SK-N-SH (cell line): Measurements from ENCODE around the gene PCSK2. TPM values are rescaled to one million over a fixed set of nuclear protein-coding genes. Genes with fewer than 3 reads are reported as not detected.

Experiments
- CTCF ChIA-PET: fragments of 300-600, 350-600 bp; formaldehyde crosslinking; extraction: SDS; loops from one replicate; lab custom pipeline; 2021; lab: Yijun Ruan, JAX
- POLR2A ChIA-PET: fragments of 350-600 bp; sonication (Branson Sonifier 250); formaldehyde crosslinking; extraction: SDS; loops from one replicate; lab custom pipeline; 2020; ENCODE audit warnings: antibody characterized with exemption, inconsistent platforms; lab: Yijun Ruan, JAX
- DNase-seq: peaks from one replicate; pipeline ENCODE4 v3.0.0; 2012
- H2AFZ ChIP-seq: fragments of 200-600 bp; sonication (generic); 2 replicates; pipeline ENCODE4 v1.8.1; 2016; ENCODE audit warnings: antibody characterized with exemption, mild to moderate bottlenecking, low read depth
- H3F3A ChIP-seq: fragments of 200-600 bp; sonication (generic); replicated peaks from 2 replicates; pipeline ENCODE3; 2016; ENCODE audit warnings: antibody characterized with exemption, mild to moderate bottlenecking; ENCODE audit not compliant: insufficient read depth
- H3K27ac ChIP-seq, 2 experiments: fragments of 200-500 bp in 1 of 2; fragments of 200-600 bp in 1 of 2; sonication (Bioruptor generic) in 1 of 2; sonication (generic), shearing (Covaris generic) in 1 of 2; 2 replicates each; pipeline versions ENCODE4 v1.5.1 to v1.6.1; 2014 to 2016; ENCODE audit warnings: low read depth in 2 of 2, inconsistent platforms in 1 of 2, low read length in 1 of 2, mild to moderate bottlenecking in 1 of 2, mixed read lengths in 1 of 2
- H3K27me3 ChIP-seq: fragments of 200-600 bp; sonication (generic), shearing (Covaris generic); 2 replicates; pipeline ENCODE4 v1.6.1; 2016; ENCODE audit warnings: mixed run types; ENCODE audit not compliant: insufficient read depth
- H3K36me3 ChIP-seq, 2 experiments: fragments of 200-500 bp in 1 of 2; fragments of 200-600 bp in 1 of 2; sonication (Bioruptor generic) in 1 of 2; sonication (generic) in 1 of 2; replicated peaks in 1 of 2; 2 replicates each; pipeline versions ENCODE3 to v1.5.1; 2014 to 2016; ENCODE audit warnings: low read length in 1 of 2, mild to moderate bottlenecking in 1 of 2; ENCODE audit not compliant: insufficient read depth in 2 of 2, control insufficient read depth in 1 of 2
- H3K4me1 ChIP-seq, 2 experiments: fragments of 200-500 bp in 1 of 2; fragments of 200-600 bp in 1 of 2; sonication (Bioruptor generic) in 1 of 2; sonication (generic), shearing (Covaris generic) in 1 of 2; 2 replicates each; pipeline versions ENCODE4 v1.5.1 to v1.6.1; 2014 to 2016; ENCODE audit warnings: low read depth in 1 of 2, low read length in 1 of 2, mixed run types in 1 of 2; ENCODE audit not compliant: insufficient read depth in 2 of 2, control insufficient read depth in 1 of 2
- H3K4me2 ChIP-seq: fragments of 200-600 bp; sonication (generic), shearing (Covaris generic); 2 replicates; pipeline ENCODE4 v1.6.1; 2017; ENCODE audit warnings: mixed run types
- H3K4me3 ChIP-seq, 2 experiments: fragments of 200-500 bp in 1 of 2; fragments of 200-600 bp in 1 of 2; sonication (Bioruptor generic) in 1 of 2; sonication (generic), shearing (Covaris generic) in 1 of 2; 2 replicates each; pipeline versions ENCODE4 v1.5.1 to v1.8.1; 2014 to 2016; ENCODE audit warnings: low read depth in 2 of 2, inconsistent platforms in 1 of 2, low read length in 1 of 2, mild to moderate bottlenecking in 1 of 2, mixed read lengths in 1 of 2, moderate library complexity in 1 of 2
- H3K79me2 ChIP-seq: fragments of 200-600 bp; sonication (generic); 2 replicates; pipeline ENCODE4 v1.8.1; 2017; ENCODE audit warnings: mild to moderate bottlenecking; ENCODE audit not compliant: insufficient read depth
- H3K9ac ChIP-seq: fragments of 200-600 bp; sonication (generic); 2 replicates; pipeline ENCODE4 v1.6.1; 2017; ENCODE audit warnings: mixed run types
- H3K9me2 ChIP-seq: fragments of 200-600 bp; sonication (generic); 2 replicates; pipeline ENCODE4 v1.6.1; 2017; ENCODE audit warnings: mixed run types
- H3K9me3 ChIP-seq: fragments of 200-600 bp; sonication (generic); 2 replicates; pipeline ENCODE4 v1.6.1; 2017; ENCODE audit warnings: mixed run types, mild to moderate bottlenecking, moderate library complexity
- H4K20me1 ChIP-seq: fragments of 200-600 bp; sonication (generic); 2 replicates; pipeline ENCODE4 v1.6.1; 2017; ENCODE audit warnings: mild to moderate bottlenecking, mixed run types; ENCODE audit not compliant: insufficient read depth
- CHD2 ChIP-seq: fragments of 150-350 bp; IDR thresholded peaks from 2 replicates; pipeline ENCODE4 v1.6.1; 2018; ENCODE audit warnings: low read length; ENCODE audit not compliant: partially characterized antibody
- CTCF ChIP-seq: fragments of 200-600 bp; sonication (generic); IDR thresholded peaks from 2 replicates; pipeline ENCODE4 v1.6.1; 2017; ENCODE audit warnings: antibody characterized with exemption, mild to moderate bottlenecking, moderate library complexity
- ELF1 ChIP-seq: IDR thresholded peaks from 2 replicates; pipeline ENCODE4 v1.4.0; 2012
- FOSL2 ChIP-seq: IDR thresholded peaks from 2 replicates; pipeline ENCODE4 v1.4.0; 2012; ENCODE audit warnings: low read depth, mild to moderate bottlenecking, moderate library complexity, borderline replicate concordance
- FOXJ3 ChIP-seq: sonication (generic); formaldehyde crosslinking; IDR thresholded peaks from 2 replicates; pipeline ENCODE4 v1.5.1; 2020; ENCODE audit warnings: mild to moderate bottlenecking, missing genetic modification reagents
- FOXM1 ChIP-seq: IDR thresholded peaks from 2 replicates; pipeline ENCODE4 v1.4.0; 2012; ENCODE audit warnings: low read depth, mild to moderate bottlenecking
- GABPA ChIP-seq: IDR thresholded peaks from 2 replicates; pipeline ENCODE4 v1.4.0; 2012; ENCODE audit warnings: low read depth, mild to moderate bottlenecking
- GATA2 ChIP-seq: sonication (generic); formaldehyde crosslinking; IDR thresholded peaks from 2 replicates; pipeline ENCODE4 v1.5.0; 2020; ENCODE audit warnings: mild to moderate bottlenecking, missing genetic modification reagents
- JUND ChIP-seq: IDR thresholded peaks from 2 replicates; pipeline ENCODE4 v1.4.0; 2012
- MEF2A ChIP-seq: IDR thresholded peaks from 2 replicates; pipeline ENCODE4 v1.4.0; 2012; ENCODE audit warnings: low read depth, borderline replicate concordance
- MXI1 ChIP-seq: IDR thresholded peaks from 2 replicates; pipeline ENCODE4 v1.6.1; 2012; ENCODE audit warnings: mild to moderate bottlenecking, low read depth, low read length, improper control_type of control experiment
- PBX3 ChIP-seq: IDR thresholded peaks from 2 replicates; pipeline ENCODE4; 2012
- RAD21 ChIP-seq: IDR thresholded peaks from 2 replicates; pipeline ENCODE4 v1.6.1; 2012; ENCODE audit warnings: mild to moderate bottlenecking, low read length
- RCOR1 ChIP-seq: fragments of 150-350 bp; IDR thresholded peaks from 2 replicates; pipeline ENCODE4 v1.6.1; 2017; ENCODE audit warnings: antibody characterized with exemption, low read length
- RFX5 ChIP-seq: IDR thresholded peaks from 2 replicates; pipeline ENCODE4 v1.6.1; 2012; ENCODE audit warnings: mild to moderate bottlenecking, improper control_type of control experiment, low read length
- RXRA ChIP-seq: IDR thresholded peaks from 2 replicates; pipeline ENCODE4 v1.4.0; 2012; ENCODE audit warnings: low read depth, mild to moderate bottlenecking, borderline replicate concordance
- SIN3A ChIP-seq: IDR thresholded peaks from 2 replicates; pipeline ENCODE4 v1.6.1; 2012; ENCODE audit warnings: low read depth, mild to moderate bottlenecking, low read length, moderate library complexity, borderline replicate concordance
- TEAD4 ChIP-seq: IDR thresholded peaks from 2 replicates; pipeline ENCODE4 v1.4.0; 2012; ENCODE audit warnings: mild to moderate bottlenecking, borderline replicate concordance; ENCODE audit not compliant: insufficient read depth
- USF1 ChIP-seq: IDR thresholded peaks from 2 replicates; pipeline ENCODE4 v1.4.0; 2012; ENCODE audit warnings: low read depth, borderline replicate concordance
- USF2 ChIP-seq: fragments of 150-350 bp; IDR thresholded peaks from 2 replicates; pipeline ENCODE4 v1.6.1; 2017; ENCODE audit warnings: antibody characterized with exemption, low read length, low read depth, borderline replicate concordance
- YY1 ChIP-seq: IDR thresholded peaks from 2 replicates; pipeline ENCODE4 v1.4.0; 2012; ENCODE audit warnings: low read depth, mild to moderate bottlenecking
- WGBS: methylation state at CpG from one replicate; pipeline ENCODE4 v1.1.6; 2017; ENCODE audit warnings: low lambda C conversion rate; 5-methylcytosine and 5-hydroxymethylcytosine counted together
- polyA plus RNA-seq, 3 experiments: library from polyadenylated mRNA; depleted of rRNA; stranded (reverse); fragments of >200 nt; gene quantifications; 2 replicates each; pipeline ENCODE4 v1.2.3, GENCODE V29; 2012

PCSK2 gene
- polyA plus RNA-seq, 1 of the 3 experiments (the other 2 are of a cell fraction), result not detected

- Histone ChIP-seq H3K9me3 (no peaks in the 10 kb centered on the region), H3K27ac (no peak overlapping the region), H4K20me1 (no peaks in the 10 kb centered on the region), H3F3A (no peaks in the 10 kb centered on the region), H3K4me2 (no peak overlapping the region), H3K4me3 (no peak overlapping the region), H3K9ac (no peak overlapping the region), H3K4me1 (peaks cover 0 to 3% of the 10 kb centered on the region in 2 experiments; a peak in 1 of 4 replicates), H3K27me3 (no peaks in the 10 kb centered on the region), H3K9me2 (no peaks in the 10 kb centered on the region), H3K36me3 (no peaks in the 10 kb centered on the region), H3K79me2 (no peaks in the 10 kb centered on the region), H2AFZ (no peak overlapping the region)
- WGBS, result 72% methylated on average over 8 of the region's 8 CpGs
- DNase-seq, result no peak
- ChIA-PET POLR2A (no interaction called here), CTCF (interaction anchor here (0.7 to 1.2 kb wide), 3 partner anchors 13 to 375 kb away, joined by 3 to 4 read pairs (median 3); no protein-coding TSS in a partner anchor)
- TF ChIP-seq FOXJ3 (CRISPR knock-in tag) (no peak), JUND (no peak), GABPA (no peak), MEF2A (no peak), TEAD4 (no peak), USF2 (no peak), RCOR1 (no peak), YY1 (no peak), SIN3A (no peak), CTCF (no peak), RFX5 (no peak), GATA2 (CRISPR knock-in tag) (no peak), RAD21 (no peak), USF1 (no peak), RXRA (no peak)
Observed at GRCh38 chr20:17524560-17524959, 297.7 kb downstream of the PCSK2 start.

GRCh38 chr20:17525132-17525531 lies 298.3 kb downstream of the PCSK2 start:
- Histone ChIP-seq H3K9ac (no peak overlapping the region), H3K9me2 (no peaks in the 10 kb centered on the region), H3K27ac (no peak overlapping the region), H3K36me3 (no peaks in the 10 kb centered on the region), H2AFZ (no peak overlapping the region), H3K4me1 (peaks cover 0 to 3% of the 10 kb centered on the region in 2 experiments; a peak in 1 of 4 replicates), H3K4me3 (no peak overlapping the region), H3K4me2 (no peak overlapping the region), H4K20me1 (no peaks in the 10 kb centered on the region), H3K9me3 (no peaks in the 10 kb centered on the region), H3K27me3 (no peaks in the 10 kb centered on the region), H3K79me2 (no peaks in the 10 kb centered on the region), H3F3A (no peaks in the 10 kb centered on the region)
- ChIA-PET POLR2A (no interaction called here), CTCF (interaction anchor here (0.7 to 1.2 kb wide), 2 partner anchors 14 to 374 kb away, joined by 3 to 4 read pairs; no protein-coding TSS in a partner anchor)
- DNase-seq, result no peak
- 93% methylated on average over 5 of the region's 5 CpGs for WGBS
- TF ChIP-seq YY1 (no peak), PBX3 (no peak), FOXM1 (no peak), RFX5 (no peak), FOXJ3 (CRISPR knock-in tag) (no peak), USF1 (no peak), RAD21 (no peak), FOSL2 (no peak), ELF1 (no peak), MXI1 (no peak), CTCF (no peak), RXRA (no peak), CHD2 (no peak)
